Dedifferentiated amniotic fluid mesenchymal stem cell (primary cell): ENCODE results near the gene RTL1.

Experiments
- DNase-seq: peaks from one replicate; pipeline ENCODE4 v3.0.0-alpha.2; 2016; ENCODE audit errors: extremely low spot score

The RTL1 gene

GRCh38 chr14:100903672-100904185, at the start of gene RTL1:
Gene RTL1 (minus strand): TSS chr14:100903722. CDS start chr14:100884788, 18,934 bp downstream.
- no peak for DNase-seq

GRCh38 chr14:100950024-100950423, 46.5 kb upstream of the RTL1 start:
- DNase-seq, result no peak

GRCh38 chr14:100944052-100944451, 40.5 kb upstream of the RTL1 start:
- DNase-seq, result no peak

GRCh38 chr14:100930270-100930669, 26.7 kb upstream of the RTL1 start:
- no peak for DNase-seq

GRCh38 chr14:100915560-100915959, 12.0 kb upstream of the RTL1 start:
- no peak for DNase-seq

GRCh38 chr14:100914597-100915021, 11.1 kb upstream of the RTL1 start:
- DNase-seq, result no peak

GRCh38 chr14:100911665-100912316, 8.3 kb upstream of the RTL1 start:
- no peak for DNase-seq

GRCh38 chr14:100910888-100911664, 7.6 kb upstream of the RTL1 start:
- no peak for DNase-seq

- no peak for DNase-seq
Measured at GRCh38 chr14:100909439-100909838, 5.9 kb upstream of the RTL1 start.

- DNase-seq, result no peak
Measured at GRCh38 chr14:100907240-100907639, 3.7 kb upstream of the RTL1 start.

- no peak for DNase-seq
Measured at GRCh38 chr14:100906420-100906819, 2.9 kb upstream of the RTL1 start.

- no peak for DNase-seq
Measured at GRCh38 chr14:100905166-100905565, 1.6 kb upstream of the RTL1 start.

GRCh38 chr14:100904307-100905087, 975 bp upstream of the RTL1 start:
- DNase-seq, result no peak

GRCh38 chr14:100903134-100903468, 421 bp downstream of the RTL1 start:
- no peak for DNase-seq

GRCh38 chr14:100902295-100903133, 1.0 kb downstream of the RTL1 start:
- DNase-seq, result no peak

GRCh38 chr14:100901391-100902183, 1.9 kb downstream of the RTL1 start:
- DNase-seq, result no peak

GRCh38 chr14:100900837-100901390, 2.6 kb downstream of the RTL1 start:
- DNase-seq, result no peak

- DNase-seq, result no peak
Measured at GRCh38 chr14:100899884-100900771, 3.4 kb downstream of the RTL1 start.
